GM12891 (cell line): ENCODE data around the gene PSMB10.

Experiments used
- PAX5 ChIP-seq: IDR thresholded peaks from 2 replicates; pipeline ENCODE4 v1.6.1; 2011; ENCODE audit warnings: low read length, moderate library complexity, mild to moderate bottlenecking; ENCODE audit not compliant: insufficient read depth, severe bottlenecking
- POLR2A ChIP-seq: IDR thresholded peaks from 2 replicates; pipeline ENCODE4 v1.6.1; 2011; ENCODE audit warnings: low read depth, low read length, control low read depth
- POLR2AphosphoS5 ChIP-seq: IDR thresholded peaks from 2 replicates; pipeline ENCODE4 v1.6.1; 2011; ENCODE audit warnings: low read depth, low read length, control low read depth
- SPI1 ChIP-seq: IDR thresholded peaks from 2 replicates; pipeline ENCODE4 v1.6.1; 2011; ENCODE audit warnings: low read depth, low read length, control low read depth
- TAF1 ChIP-seq: IDR thresholded peaks from 2 replicates; pipeline ENCODE4 v1.6.1; 2011; ENCODE audit warnings: low read depth, low read length, control low read depth

GRCh38 chr16:67910158-67910557 is 26.5 kb downstream of the PSMB10 start:
- no peak for TF ChIP-seq POLR2AphosphoS5
- TF ChIP-seq TAF1 = no peak
- no peak for TF ChIP-seq POLR2A
- no peak for TF ChIP-seq SPI1
- no peak for TF ChIP-seq PAX5
